SK-N-SH treated with all-trans-retinoic acid at 6 μM for 48 hours (cell line): ENCODE measurements around the gene SIN3A.
A peak's percentile ranks its signal among the peaks of the same experiment; 100 is the strongest.

ENCODE experiments used
- ATAC-seq: fragments of 200-7000 bp; cut with Tn5 transposase; 3 replicates; pipeline ENCODE4 v1.9.1; 2020; ENCODE audit warnings: mild to moderate bottlenecking, moderate library complexity
- ARNTL ChIP-seq: fragments of 450-650 bp; formaldehyde crosslinking; IDR thresholded peaks from 2 replicates; pipeline ENCODE4 v1.5.0; 2020; ENCODE audit warnings: low read depth, mild to moderate bottlenecking, moderate library complexity, borderline replicate concordance
- BACH2 ChIP-seq: fragments of 250-450 bp; sonication (Bioruptor Pico); IDR thresholded peaks from 2 replicates; pipeline ENCODE4 v1.9.0; 2021; ENCODE audit warnings: mild to moderate bottlenecking, borderline replicate concordance
- CSDC2 ChIP-seq: fragments of 250-450 bp; sonication (Bioruptor Pico); IDR thresholded peaks from 2 replicates; pipeline ENCODE4 v1.5.0; 2020; ENCODE audit warnings: mild to moderate bottlenecking, moderate library complexity
- ESRRG ChIP-seq: fragments of 250-450 bp; sonication (Bioruptor Pico); IDR thresholded peaks from 2 replicates; pipeline ENCODE4 v1.6.1; 2021; ENCODE audit warnings: mild to moderate bottlenecking
- GLIS3 ChIP-seq: fragments of 250-450 bp; sonication (Bioruptor Pico); IDR thresholded peaks from 2 replicates; pipeline ENCODE4 v1.5.0; 2020; ENCODE audit warnings: mild to moderate bottlenecking, moderate library complexity
- OSR1 ChIP-seq: fragments of 250-450 bp; sonication (Bioruptor Pico); IDR thresholded peaks from 2 replicates; pipeline ENCODE4 v1.8.0; 2022; ENCODE audit warnings: moderate library complexity, mild to moderate bottlenecking, inconsistent platforms
- PATZ1 ChIP-seq: fragments of 250-450 bp; sonication (Bioruptor Pico); IDR thresholded peaks from 2 replicates; pipeline ENCODE4 v1.8.0; 2020; ENCODE audit warnings: mild to moderate bottlenecking, moderate library complexity, borderline replicate concordance
- POU6F1 ChIP-seq: fragments of 250-450 bp; sonication (Bioruptor Pico); IDR thresholded peaks from 2 replicates; pipeline ENCODE4 v1.8.0; 2021; ENCODE audit warnings: low read depth, mild to moderate bottlenecking, moderate library complexity, borderline replicate concordance
- SNAI2 ChIP-seq: fragments of 250-450 bp; sonication (Bioruptor Pico); IDR thresholded peaks from 2 replicates; pipeline ENCODE4 v1.5.0; 2020; ENCODE audit warnings: mild to moderate bottlenecking, moderate library complexity
- TCF4 ChIP-seq: fragments of 250-450 bp; sonication (Bioruptor Pico); IDR thresholded peaks from 2 replicates; pipeline ENCODE4 v1.8.0; 2021; ENCODE audit warnings: mild to moderate bottlenecking, moderate library complexity, borderline replicate concordance
- TOX ChIP-seq: fragments of 250-450 bp; sonication (Bioruptor Pico); IDR thresholded peaks from 2 replicates; pipeline ENCODE4 v1.8.0; 2021; ENCODE audit warnings: mild to moderate bottlenecking, moderate library complexity, borderline replicate concordance
- TSHZ2 ChIP-seq: fragments of 250-450 bp; sonication (Bioruptor Pico); IDR thresholded peaks from 2 replicates; pipeline ENCODE4 v1.5.0; 2020; ENCODE audit warnings: mild to moderate bottlenecking, moderate library complexity
- ZC3H10 ChIP-seq: fragments of 250-450 bp; sonication (Bioruptor Pico); IDR thresholded peaks from 2 replicates; pipeline ENCODE4 v1.5.1; 2021; ENCODE audit warnings: mild to moderate bottlenecking, moderate library complexity
- ZFP3 ChIP-seq: fragments of 250-450 bp; sonication (Bioruptor Pico); IDR thresholded peaks from 2 replicates; pipeline ENCODE4 v1.5.0; 2020; ENCODE audit warnings: mild to moderate bottlenecking, moderate library complexity
- ZFP30 ChIP-seq: fragments of 450-650 bp; formaldehyde crosslinking; IDR thresholded peaks from 2 replicates; pipeline ENCODE4 v1.5.0; 2022; ENCODE audit warnings: mild to moderate bottlenecking, moderate library complexity
- ZNF565 ChIP-seq: fragments of 450-650 bp; formaldehyde crosslinking; conservative IDR thresholded peaks from 2 replicates; pipeline ENCODE4 v1.5.0; 2020; ENCODE audit warnings: low read depth, mild to moderate bottlenecking, moderate library complexity
- ZNF70 ChIP-seq: fragments of 450-650 bp; formaldehyde crosslinking; IDR thresholded peaks from 2 replicates; pipeline ENCODE4 v1.5.0; 2020; ENCODE audit warnings: mild to moderate bottlenecking, moderate library complexity
- TF ChIP-seq, protein P1 (sequence below): fragments of 250-450 bp; sonication (Bioruptor Pico); IDR thresholded peaks from 2 replicates; pipeline ENCODE4 v1.5.1; 2020; ENCODE audit warnings: low read depth, mild to moderate bottlenecking, moderate library complexity

The SIN3A gene

DNA sequence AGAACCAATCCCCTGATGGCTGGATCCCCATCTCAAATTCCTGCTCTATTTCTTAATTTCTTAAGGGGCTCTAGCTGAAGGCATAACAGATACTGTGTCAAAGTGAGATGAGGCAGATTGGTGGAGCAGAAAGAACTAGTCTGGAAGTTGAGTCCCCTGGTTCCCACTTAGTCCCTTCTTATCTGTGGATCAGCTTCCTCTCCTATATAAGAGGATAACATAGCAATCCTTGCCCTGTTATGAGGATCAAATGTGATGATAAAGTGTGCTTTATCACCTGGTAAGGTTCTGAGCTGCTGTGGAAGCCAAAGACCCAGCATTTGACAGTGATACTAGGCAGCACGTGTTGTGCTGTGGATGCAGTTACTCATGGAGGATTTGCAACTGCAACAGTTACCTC is 8.1 kb upstream of the SIN3A start:
- TF ChIP-seq ZC3H10 (CRISPR knock-in tag) (no peak), BACH2 (CRISPR knock-in tag) (no peak), GLIS3 (no peak), TCF4 (CRISPR knock-in tag) (no peak), TOX (no peak), ZNF565 (no peak)
- TF ChIP-seq, protein P1, sequence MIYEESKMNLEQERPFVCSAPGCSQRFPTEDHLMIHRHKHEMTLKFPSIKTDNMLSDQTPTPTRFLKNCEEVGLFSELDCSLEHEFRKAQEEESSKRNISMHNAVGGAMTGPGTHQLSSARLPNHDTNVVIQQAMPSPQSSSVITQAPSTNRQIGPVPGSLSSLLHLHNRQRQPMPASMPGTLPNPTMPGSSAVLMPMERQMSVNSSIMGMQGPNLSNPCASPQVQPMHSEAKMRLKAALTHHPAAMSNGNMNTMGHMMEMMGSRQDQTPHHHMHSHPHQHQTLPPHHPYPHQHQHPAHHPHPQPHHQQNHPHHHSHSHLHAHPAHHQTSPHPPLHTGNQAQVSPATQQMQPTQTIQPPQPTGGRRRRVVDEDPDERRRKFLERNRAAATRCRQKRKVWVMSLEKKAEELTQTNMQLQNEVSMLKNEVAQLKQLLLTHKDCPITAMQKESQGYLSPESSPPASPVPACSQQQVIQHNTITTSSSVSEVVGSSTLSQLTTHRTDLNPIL (CRISPR knock-in tag), result no peak
- no peak for ATAC-seq

DNA sequence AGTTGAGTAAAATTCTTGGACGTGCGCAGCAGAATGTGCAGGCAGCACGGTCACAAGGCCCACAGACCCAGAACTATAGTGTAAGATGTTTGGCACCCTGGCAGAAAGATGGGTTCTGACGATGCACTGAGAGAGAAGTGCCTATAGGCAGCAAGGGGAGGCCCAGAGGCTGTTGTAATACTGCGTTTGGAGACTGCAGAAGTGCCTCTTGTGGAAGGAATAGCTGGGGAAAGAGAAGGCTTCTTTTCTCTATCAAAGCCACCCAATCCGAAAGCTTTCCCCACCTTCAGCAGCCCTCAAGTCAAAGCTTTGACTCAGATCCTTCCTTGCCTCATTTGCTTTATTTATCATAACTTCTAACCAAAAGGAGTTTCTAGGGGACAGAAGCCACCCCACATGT is 5.2 kb upstream of the SIN3A start:
- ATAC-seq, result no peak
- no peak for TF ChIP-seq POU6F1 (CRISPR knock-in tag)
- TF ChIP-seq ZC3H10 (CRISPR knock-in tag), result no peak
- TF ChIP-seq PATZ1 (CRISPR knock-in tag), result no peak
- TF ChIP-seq TSHZ2 (CRISPR knock-in tag), result no peak
- TF ChIP-seq TOX, result no peak
- no peak for TF ChIP-seq ZNF70 (CRISPR knock-in tag)
- TF ChIP-seq, all 23 proteins: peak for 0

- TF ChIP-seq SNAI2 (CRISPR knock-in tag) (no peak), ZNF70 (CRISPR knock-in tag) (0 out of 2 replicates have a peak, but pooled peaks have one; percentile 24)
- ATAC-seq, result no peak
These were observed 4.6 kb upstream of the SIN3A start for GRCh38 chr15:75455982-75456531.

DNA sequence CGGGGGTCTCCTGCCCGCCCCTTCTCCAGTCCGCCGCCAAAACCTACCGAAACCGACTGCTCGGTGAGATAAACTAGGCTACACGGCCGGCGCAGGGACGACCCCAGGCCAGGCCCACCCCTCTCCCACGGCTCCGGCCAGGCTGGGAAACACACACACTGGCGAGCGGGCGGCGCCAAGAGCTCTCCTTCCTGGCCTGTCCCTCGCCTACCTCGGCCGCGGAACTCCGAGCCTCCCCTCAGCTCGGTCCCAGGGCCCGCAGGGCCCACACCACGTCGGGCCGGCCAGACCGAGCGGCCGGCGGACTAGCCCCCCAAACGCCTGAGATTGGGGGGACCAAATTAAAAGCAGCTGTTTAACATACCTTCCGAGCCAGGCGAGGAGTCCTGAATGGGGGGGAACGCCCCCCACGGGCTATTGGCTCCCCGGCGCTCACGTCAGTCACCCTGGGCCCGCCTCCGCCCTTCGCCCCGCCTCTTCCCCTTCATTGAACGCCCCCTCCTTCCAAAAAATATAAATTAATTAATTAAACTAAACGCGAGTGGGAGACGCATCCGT is 4.0 kb upstream of the SIN3A start:
- TF ChIP-seq, protein P1 (CRISPR knock-in tag), result no peak
- 0 out of 2 replicates have a peak, but pooled peaks have one; percentile 3 for TF ChIP-seq GLIS3
- ATAC-seq, result peak; percentile 21

- ATAC-seq, result no peak; the same call in 2 of the 3 replicates
- TF ChIP-seq ZFP3 (CRISPR knock-in tag), result no peak
- TF ChIP-seq GLIS3, result no peak
- no peak for TF ChIP-seq BACH2 (CRISPR knock-in tag)
- TF ChIP-seq ZFP30 (CRISPR knock-in tag), result no peak
- TF ChIP-seq SNAI2 (CRISPR knock-in tag), result no peak
- no peak for TF ChIP-seq ARNTL (CRISPR knock-in tag)
- no peak for TF ChIP-seq POU6F1 (CRISPR knock-in tag)
- TF ChIP-seq OSR1, result no peak
- TF ChIP-seq ESRRG (CRISPR knock-in tag), result no peak
- TF ChIP-seq CSDC2, result no peak
- TF ChIP-seq TCF4 (CRISPR knock-in tag), result no peak
These were observed 3.2 kb upstream of the SIN3A start for GRCh38 chr15:75454471-75455378.
